GM20431 (cell line): Measurements from ENCODE around the gene CCDC150.

Experiments
- in situ Hi-C: fragments of 300-500 bp; cut with MseI, MboI; formaldehyde crosslinking; loops from one replicate; pipeline ENCODE4 v1.15.0; 2020; ENCODE audit warnings: low sequenced_read_pairs; ENCODE audit not compliant: unreplicated experiment

The CCDC150 gene

GRCh38 chr2:196758474-196759377 is 119.2 kb downstream of the CCDC150 start:
- in situ Hi-C loops, result no loop called here

- in situ Hi-C loops, result no loop called here
Observed at GRCh38 chr2:196759378-196759706, 119.8 kb downstream of the CCDC150 start.

GRCh38 chr2:196767101-196767500 is 127.6 kb downstream of the CCDC150 start:
- in situ Hi-C loops, result no loop called here
